Left ventricle myocardium superior (tissue), 1 donor: Measurements from ENCODE around the gene RBM17. TPM values are rescaled to one million over a fixed set of nuclear protein-coding genes. Genes with fewer than 3 reads are reported as not detected.
"Not testable (repeated sequence)": the region's sequence is repeated elsewhere in the genome, so short reads cannot be mapped to it uniquely, and the experiment has no call there.

ENCODE experiments used
- ATAC-seq: fragments of 200-7000 bp; cut with Tn5 transposase; one replicate; pipeline ENCODE4 v1.9.1; 2020; ENCODE audit warnings: mild to moderate bottlenecking, moderate library complexity
- DNase-seq: peaks from one replicate; pipeline ENCODE4 v3.0.0-alpha.2; 2020
- intact Hi-C: fragments of 100-400 bp; cut with micrococcal nuclease; formaldehyde crosslinking; loops from one replicate; pipeline ENCODE4 v1.11.0; 2022
- total RNA-seq: library from RNA; stranded (reverse); fragmentation: NEBNext Ultra II Directional; extraction: Animal tissue kit (Norgen Biotek cat#: 25700); gene quantifications from one replicate; pipeline ENCODE4 v1.2.1, GENCODE V29; 2021
- donor health status: DM: no; HTN: yes; CAD: no; lungs with severe emphysema.

RBM17 gene
- total RNA-seq, 1 donor from 2014 or later = 72.1 TPM

- peak; percentile 70 for ATAC-seq
- intact Hi-C loops = no loop called here
- DNase-seq = peak; percentile 57
Measured at GRCh38 chr10:6053816-6054631, 34.8 kb upstream of the RBM17 start.

GRCh38 chr10:6054884-6055283, 34.0 kb upstream of the RBM17 start:
- intact Hi-C loops = no loop called here
- DNase-seq (no peak), ATAC-seq (no peak)

- ATAC-seq (no peak), DNase-seq (no peak)
- intact Hi-C loops = no loop called here
Measured at GRCh38 chr10:6055929-6056328, 32.9 kb upstream of the RBM17 start.

GRCh38 chr10:6056411-6057135, 32.3 kb upstream of the RBM17 start:
- intact Hi-C loops = no loop called here
- DNase-seq (no peak), ATAC-seq (no peak)

- intact Hi-C loops = no loop called here
- ATAC-seq (no peak), DNase-seq (no peak)
Measured at GRCh38 chr10:6058682-6059475, 30.0 kb upstream of the RBM17 start.

- intact Hi-C loops = no loop called here
- DNase-seq = no peak
- no peak for ATAC-seq
Measured at GRCh38 chr10:6059506-6059905, 29.3 kb upstream of the RBM17 start.

GRCh38 chr10:6061056-6061455, 27.8 kb upstream of the RBM17 start:
- DNase-seq (no peak), ATAC-seq (no peak)
- intact Hi-C loops = no loop called here

- DNase-seq (no peak), ATAC-seq (no peak)
- intact Hi-C loops = no loop called here
Measured at GRCh38 chr10:6062101-6062771, 26.6 kb upstream of the RBM17 start, which contains the start of gene IL2RA. IL2RA (minus strand) TSS chr10:6062367; CDS start chr10:6062151, 216 bp downstream.

- intact Hi-C loops = no loop called here
- DNase-seq = no peak
- no peak for ATAC-seq
Measured at GRCh38 chr10:6064119-6064518, 24.7 kb upstream of the RBM17 start.

GRCh38 chr10:6064726-6065125, 24.1 kb upstream of the RBM17 start:
- ATAC-seq, intact Hi-C loops, DNase-seq: not testable (repeated sequence)

GRCh38 chr10:6065406-6065805, 23.4 kb upstream of the RBM17 start:
- intact Hi-C loops = no loop called here
- ATAC-seq (peak; percentile 6), DNase-seq (no peak)

- DNase-seq (no peak), ATAC-seq (peak; percentile 83)
- intact Hi-C loops = no loop called here
Measured at GRCh38 chr10:6065835-6066234, 23.0 kb upstream of the RBM17 start.

GRCh38 chr10:6067457-6067856, 21.4 kb upstream of the RBM17 start:
- no peak for DNase-seq
- no peak for ATAC-seq
- intact Hi-C loops = no loop called here

- no peak for ATAC-seq
- intact Hi-C loops = no loop called here
- no peak for DNase-seq
Measured at GRCh38 chr10:6068006-6068405, 20.8 kb upstream of the RBM17 start.

- intact Hi-C loops = no loop called here
- no peak for DNase-seq
Measured at GRCh38 chr10:6068422-6068821, 20.4 kb upstream of the RBM17 start.

GRCh38 chr10:6069081-6069931, 19.5 kb upstream of the RBM17 start:
- intact Hi-C loops = no loop called here
- DNase-seq = no peak
- no peak for ATAC-seq

More at GRCh38 chr10:6068422-6068821, 20.4 kb upstream of the RBM17 start:
- ATAC-seq = peak; percentile 43

GRCh38 chr10:6070660-6071059, 18.2 kb upstream of the RBM17 start:
- ATAC-seq (no peak), DNase-seq (no peak)
- intact Hi-C loops = no loop called here
